Naive B cell (primary cell): Measurements from ENCODE around the gene GALNT9. TPM values are rescaled to one million over a fixed set of nuclear protein-coding genes. Genes with fewer than 3 reads are reported as not detected.
A peak's percentile ranks its signal among the peaks of the same experiment; 100 is the strongest.

ENCODE experiments used
- ATAC-seq, 2 donors: fragments of 150-1000 bp; cut with Tn5 transposase; 2 replicates each; pipeline ENCODE4 v1.10.0; 2021; ENCODE audit warnings: low read depth in 2 of 2, mild to moderate bottlenecking in 2 of 2, moderate library complexity in 2 of 2
- DNase-seq: peaks from one replicate; pipeline ENCODE4 v3.0.0; 2022
- H3K27ac Mint-ChIP-seq, 6 donors: one replicate each; pipeline ENCODE4 v1.8.0; 2020 to 2022; ENCODE audit warnings: mild to moderate bottlenecking in 6 of 6, mixed read lengths in 6 of 6, moderate library complexity in 5 of 6, inconsistent platforms in 2 of 6
- H3K27me3 Mint-ChIP-seq, 3 donors: one replicate each; pipeline ENCODE4 v1.8.0; 2021 to 2022; ENCODE audit warnings: mixed read lengths in 3 of 3, mild to moderate bottlenecking in 1 of 3
- H3K36me3 Mint-ChIP-seq, 2 donors: one replicate each; pipeline ENCODE4 v1.8.0; 2020 to 2022; ENCODE audit warnings: mixed read lengths in 2 of 2, inconsistent platforms in 1 of 2, mild to moderate bottlenecking in 1 of 2
- H3K4me1 Mint-ChIP-seq, 3 donors: one replicate each; pipeline ENCODE4 v1.8.0; 2020 to 2022; ENCODE audit warnings: mixed read lengths in 3 of 3, inconsistent platforms in 1 of 3, mild to moderate bottlenecking in 1 of 3, moderate library complexity in 1 of 3
- H3K4me3 Mint-ChIP-seq, 8 donors: one replicate each; pipeline ENCODE4 v1.8.0; 2020 to 2022; ENCODE audit warnings: mild to moderate bottlenecking in 8 of 8, mixed read lengths in 8 of 8, moderate library complexity in 8 of 8, inconsistent platforms in 2 of 8
- H3K9me3 Mint-ChIP-seq, 7 donors: one replicate each; pipeline ENCODE4 v1.8.0; 2020 to 2022; ENCODE audit warnings: mixed read lengths in 7 of 7, mild to moderate bottlenecking in 5 of 7, inconsistent platforms in 2 of 7, moderate library complexity in 1 of 7
- polyA plus RNA-seq, 6 donors: library from polyadenylated mRNA; unstranded; fragments of 300-500 nt; fragmentation: Illumina TruSeq; gene quantifications; one replicate each; pipeline ENCODE4 v1.2.3, GENCODE V29; 2021; ENCODE audit warnings: low read depth in 6 of 6

Gene GALNT9
- polyA plus RNA-seq, 6 donors from 2014 or later, result 0.43 to 3.0 (median 0.74) TPM; not detected in 3

- no peak for ATAC-seq
- DNase-seq, result no peak
- Mint-ChIP-seq H3K9me3 (peaks cover 3 to 11% (median 7%) of the 10 kb centered on the region in 7 donors), H3K36me3 (peaks cover 0 to 7% of the 10 kb centered on the region in 2 donors), H3K27me3 (peaks cover 4 to 24% (median 12%) of the 10 kb centered on the region in 3 donors), H3K27ac (peak overlapping the region in 1 of 6 donors; percentile 69), H3K4me3 (no peak overlapping the region), H3K4me1 (peaks cover 5 to 11% (median 11%) of the 10 kb centered on the region in 3 donors)
Measured at GRCh38 chr12:132194056-132194455, 135.3 kb downstream of the GALNT9 start.

DNA sequence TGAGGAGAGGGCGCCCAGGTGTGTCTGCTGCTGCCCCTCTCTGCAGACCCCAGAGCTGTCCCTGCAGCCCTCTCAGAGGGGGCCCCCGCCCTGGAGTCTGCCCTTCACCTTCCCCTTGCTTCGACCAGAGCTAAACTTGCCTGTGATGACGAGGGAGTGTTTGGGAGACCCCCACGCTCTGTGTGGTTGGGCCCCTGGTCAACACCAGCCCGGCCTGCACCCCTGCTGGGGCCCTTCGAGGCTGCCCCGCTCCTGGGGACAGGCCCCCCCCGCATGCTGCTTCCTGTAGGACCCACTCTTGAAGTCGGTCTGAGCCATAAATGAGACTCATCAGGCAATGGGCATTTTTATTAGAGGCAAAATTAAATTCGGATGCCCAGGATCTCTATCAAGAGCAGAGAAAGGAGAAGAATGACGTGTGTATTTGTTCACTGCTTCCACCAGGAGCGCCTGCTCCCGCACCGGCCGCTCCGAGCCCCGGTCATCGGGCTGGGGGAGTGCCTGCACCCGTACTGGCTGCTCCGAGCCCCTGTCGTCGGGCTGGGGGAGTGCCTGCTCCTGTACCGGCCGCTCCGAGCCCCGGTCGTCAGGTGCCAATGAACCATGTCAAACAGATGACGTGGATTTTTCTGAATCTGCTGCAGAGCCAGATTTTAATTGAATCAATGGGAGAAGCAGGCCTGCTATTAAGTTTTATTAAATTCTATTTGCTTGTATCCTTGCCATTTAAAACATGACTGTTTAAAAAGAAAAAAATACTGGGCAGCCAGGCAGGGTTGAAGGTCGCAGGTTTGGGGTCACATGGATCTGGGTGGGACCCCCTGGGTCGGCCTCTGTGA is 137.5 kb downstream of the GALNT9 start:
- H3K27ac Mint-ChIP-seq, result no peak overlapping the region
- H3K4me3 Mint-ChIP-seq, result peak overlapping the region in 2 of 8 donors; percentile 40 to 84
- H3K4me1 Mint-ChIP-seq, result peaks cover 13 to 14% (median 14%) of the 10 kb centered on the region in 3 donors
- ATAC-seq, result no peak
- DNase-seq, result no peak
- H3K27me3 Mint-ChIP-seq, result peaks cover 4 to 26% (median 12%) of the 10 kb centered on the region in 3 donors
- peaks cover 0 to 7% of the 10 kb centered on the region in 2 donors for H3K36me3 Mint-ChIP-seq
- H3K9me3 Mint-ChIP-seq, result peaks cover 3 to 11% (median 7%) of the 10 kb centered on the region in 7 donors

DNA sequence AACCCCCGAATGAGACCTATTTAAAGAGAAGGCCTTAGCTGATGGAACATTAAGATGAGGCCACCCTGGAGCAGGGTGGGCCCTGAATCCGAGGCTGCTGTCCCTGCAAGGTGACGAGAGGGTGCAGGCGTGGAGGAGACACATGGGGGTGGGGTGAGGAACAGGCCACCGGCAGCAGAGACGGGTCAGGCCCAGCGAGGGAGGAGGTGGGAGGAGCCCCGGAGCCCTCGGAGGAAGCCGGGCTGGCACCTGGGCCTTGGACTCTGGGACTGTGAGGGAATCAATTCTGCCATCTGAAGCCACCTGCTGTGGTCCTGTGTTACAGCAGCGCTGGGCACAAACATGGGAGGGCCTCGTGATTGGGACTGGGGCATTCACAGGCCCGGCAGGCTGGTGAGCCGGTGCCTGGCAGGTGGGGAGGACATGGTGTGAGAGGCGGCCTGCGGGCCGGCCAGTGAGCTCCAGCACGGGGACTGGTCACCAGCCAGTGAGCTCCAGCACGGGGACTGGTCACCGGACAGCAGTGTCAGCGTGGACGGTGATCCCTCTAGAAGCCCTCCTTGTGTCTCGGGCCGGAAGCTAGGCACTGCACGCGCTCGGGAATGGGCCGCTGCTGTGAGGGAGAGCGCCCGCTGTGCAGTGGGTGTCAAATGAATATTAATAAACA is 138.4 kb downstream of the GALNT9 start:
- Mint-ChIP-seq H3K4me1 (peaks cover 14 to 21% (median 20%) of the 10 kb centered on the region in 3 donors), H3K27me3 (peaks cover 4 to 25% (median 12%) of the 10 kb centered on the region in 3 donors), H3K9me3 (peaks cover 5 to 14% (median 7%) of the 10 kb centered on the region in 7 donors), H3K36me3 (peaks cover 0 to 9% of the 10 kb centered on the region in 2 donors), H3K4me3 (peak overlapping the region in 7 of 8 donors; percentile 12 to 86 (median 66)), H3K27ac (no peak overlapping the region)
- DNase-seq, result no peak
- ATAC-seq, result no peak

DNA sequence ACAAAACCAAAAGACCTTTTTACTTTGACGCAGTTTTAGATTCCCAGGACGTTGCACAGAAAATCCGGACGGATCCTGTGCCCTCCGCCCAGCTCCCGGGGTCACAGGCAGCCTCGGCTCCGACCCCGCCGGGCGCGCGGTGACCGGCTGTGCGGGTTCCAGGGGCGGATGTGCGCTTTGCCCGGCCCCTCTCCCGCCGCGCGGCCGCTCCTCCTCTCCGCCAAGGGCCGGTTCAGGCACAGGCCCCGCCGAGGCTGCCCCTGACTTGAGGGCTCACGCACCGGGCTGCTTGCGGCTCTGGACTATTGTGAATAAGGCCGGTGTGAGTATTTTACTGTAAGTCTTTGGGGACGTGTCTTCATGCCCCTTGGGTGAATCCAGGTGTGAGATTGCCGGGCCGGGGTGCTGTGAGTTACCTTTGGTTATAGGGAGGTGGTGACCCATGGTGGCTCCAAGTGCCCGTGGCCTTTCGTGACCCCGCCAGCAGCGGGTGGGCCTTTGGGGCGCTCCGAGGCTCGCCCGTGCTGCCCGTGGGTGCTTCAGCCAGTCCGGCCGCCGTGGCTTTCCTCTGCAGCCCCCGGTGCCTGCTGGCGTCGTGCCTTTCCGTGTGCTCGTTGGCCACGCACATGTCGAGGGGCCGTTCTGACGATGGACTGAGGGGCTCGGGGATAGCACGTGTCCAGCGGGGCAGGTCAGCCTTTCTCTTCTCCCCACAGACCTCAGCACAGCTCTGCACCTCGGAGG is 139.2 kb downstream of the GALNT9 start:
- DNase-seq (no peak), ATAC-seq (peak; percentile 2 to 4)
- Mint-ChIP-seq H3K4me1 (peaks cover 14 to 21% (median 20%) of the 10 kb centered on the region in 3 donors), H3K27ac (peak overlapping the region in 5 of 6 donors; percentile 73 to 90 (median 76)), H3K36me3 (peaks cover 0 to 15% of the 10 kb centered on the region in 2 donors), H3K4me3 (peak overlapping the region; percentile 84 to 94 (median 88)), H3K27me3 (peaks cover 4 to 23% (median 12%) of the 10 kb centered on the region in 3 donors), H3K9me3 (peaks cover 6 to 20% (median 11%) of the 10 kb centered on the region in 7 donors)

DNA sequence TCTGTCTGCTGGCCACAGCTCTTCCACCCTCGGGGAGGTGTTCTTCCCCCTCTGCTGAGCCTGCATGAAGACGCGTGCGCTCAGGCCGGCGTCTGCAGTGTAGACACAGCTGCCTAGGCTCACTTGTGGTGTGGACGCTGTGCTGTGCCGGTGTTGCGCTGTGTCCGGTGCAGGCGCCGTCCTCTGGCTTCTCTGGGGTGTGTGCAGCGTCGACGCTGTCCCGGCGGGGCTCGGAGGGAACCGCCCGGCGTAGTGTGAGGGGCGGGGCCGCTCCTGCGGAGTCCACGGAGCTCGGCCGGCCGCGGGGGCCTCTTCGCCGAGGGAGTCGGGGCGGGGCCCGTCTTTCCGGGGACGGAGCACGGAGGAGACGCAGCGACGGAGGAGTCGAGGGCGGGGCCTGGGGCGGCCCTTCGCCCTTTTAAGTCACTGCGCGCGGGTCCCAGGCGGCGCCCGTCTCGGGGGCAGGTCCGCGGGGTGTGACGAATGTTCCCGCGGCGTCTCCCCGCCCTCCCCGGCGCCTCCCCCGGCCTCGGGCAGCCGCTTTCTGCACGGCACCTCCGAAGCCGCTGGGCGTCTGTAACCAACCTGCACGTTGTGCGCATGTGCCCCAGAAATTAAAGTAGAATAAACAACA is 139.9 kb downstream of the GALNT9 start:
- H3K9me3 Mint-ChIP-seq, result peaks cover 6 to 19% (median 11%) of the 10 kb centered on the region in 7 donors
- peak; percentile 80 for DNase-seq
- peak overlapping the region; percentile 84 to 94 (median 88) for H3K4me3 Mint-ChIP-seq
- peak; percentile 89 for ATAC-seq
- H3K27me3 Mint-ChIP-seq, result peaks cover 4 to 23% (median 12%) of the 10 kb centered on the region in 3 donors
- peak overlapping the region; percentile 75 to 90 (median 80) for H3K27ac Mint-ChIP-seq
- H3K36me3 Mint-ChIP-seq, result peaks cover 0 to 15% of the 10 kb centered on the region in 2 donors
- peaks cover 14 to 21% (median 20%) of the 10 kb centered on the region in 3 donors for H3K4me1 Mint-ChIP-seq

DNA sequence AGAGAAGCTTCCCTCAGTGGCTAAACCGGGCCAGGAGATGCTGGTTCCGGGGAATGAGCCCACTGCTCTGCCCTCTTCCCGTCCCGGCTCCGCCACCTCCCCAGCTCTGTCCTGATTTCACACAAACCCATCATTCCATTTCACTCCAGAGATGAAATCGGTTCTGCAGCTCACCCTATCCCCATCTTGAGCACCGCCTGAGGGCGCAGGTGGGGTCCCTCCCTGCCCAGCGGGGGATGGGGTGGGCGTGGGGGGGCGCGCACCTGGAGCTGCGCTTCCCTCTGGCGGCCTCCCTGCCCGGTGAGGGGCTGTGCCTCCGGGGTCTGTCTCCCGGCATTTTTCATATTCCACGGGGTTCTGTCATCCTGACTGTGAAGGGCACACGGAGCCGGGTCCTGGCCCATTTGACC is 140.5 kb downstream of the GALNT9 start:
- H3K4me1 Mint-ChIP-seq, result peaks cover 14 to 21% (median 20%) of the 10 kb centered on the region in 3 donors
- peak overlapping the region; percentile 84 to 93 (median 88) for H3K4me3 Mint-ChIP-seq
- ATAC-seq (no peak), DNase-seq (no peak)
- H3K9me3 Mint-ChIP-seq, result peaks cover 2 to 18% (median 13%) of the 10 kb centered on the region in 7 donors
- peaks cover 0 to 15% of the 10 kb centered on the region in 2 donors for H3K36me3 Mint-ChIP-seq
- H3K27ac Mint-ChIP-seq, result peak overlapping the region in 3 of 6 donors; percentile 75 to 86 (median 77)
- peaks cover 4 to 17% (median 8%) of the 10 kb centered on the region in 3 donors for H3K27me3 Mint-ChIP-seq

- H3K36me3 Mint-ChIP-seq, result peaks cover 0 to 12% of the 10 kb centered on the region in 2 donors
- peaks cover 2 to 14% (median 3%) of the 10 kb centered on the region in 3 donors for H3K27me3 Mint-ChIP-seq
- DNase-seq, result no peak
- H3K4me3 Mint-ChIP-seq, result peak overlapping the region in 6 of 8 donors; percentile 18 to 86 (median 58)
- H3K27ac Mint-ChIP-seq, result peak overlapping the region in 1 of 6 donors; percentile 53
- peaks cover 1 to 15% (median 12%) of the 10 kb centered on the region in 7 donors for H3K9me3 Mint-ChIP-seq
- peaks cover 14 to 21% (median 20%) of the 10 kb centered on the region in 3 donors for H3K4me1 Mint-ChIP-seq
- ATAC-seq, result no peak
Measured at GRCh38 chr12:132188451-132188901, 140.9 kb downstream of the GALNT9 start.

- Mint-ChIP-seq H3K9me3 (peaks cover 2 to 18% (median 10%) of the 10 kb centered on the region in 7 donors), H3K36me3 (peaks cover 0 to 14% of the 10 kb centered on the region in 2 donors), H3K27ac (no peak overlapping the region), H3K4me3 (peak overlapping the region; percentile 18 to 86 (median 52)), H3K4me1 (peaks cover 14 to 21% (median 20%) of the 10 kb centered on the region in 3 donors), H3K27me3 (peaks cover 0 to 16% (median 0%) of the 10 kb centered on the region in 3 donors)
- DNase-seq (no peak), ATAC-seq (no peak)
Measured at GRCh38 chr12:132187646-132188450, 141.5 kb downstream of the GALNT9 start.

- no peak for DNase-seq
- Mint-ChIP-seq H3K4me3 (peak overlapping the region in 7 of 8 donors; percentile 30 to 86 (median 56)), H3K4me1 (peaks cover 18 to 21% (median 20%) of the 10 kb centered on the region in 3 donors)
Measured at GRCh38 chr12:132186857-132187620, 142.3 kb downstream of the GALNT9 start.

GRCh38 chr12:132186208-132186856 is 143.1 kb downstream of the GALNT9 start:
- peak overlapping the region in 2 of 6 donors; percentile 44 to 60 for H3K27ac Mint-ChIP-seq
- DNase-seq (no peak), ATAC-seq (no peak)
- H3K36me3 Mint-ChIP-seq, result peaks cover 0 to 21% of the 10 kb centered on the region in 2 donors
- peak overlapping the region; percentile 18 to 85 (median 57) for H3K4me3 Mint-ChIP-seq
- peaks cover 19 to 21% (median 20%) of the 10 kb centered on the region in 3 donors for H3K4me1 Mint-ChIP-seq
- peaks cover 2 to 19% (median 10%) of the 10 kb centered on the region in 7 donors for H3K9me3 Mint-ChIP-seq
- peaks cover 0 to 21% (median 4%) of the 10 kb centered on the region in 3 donors for H3K27me3 Mint-ChIP-seq

More at GRCh38 chr12:132186857-132187620, 142.3 kb downstream of the GALNT9 start:
- peak overlapping the region in 1 of 6 donors; percentile 27 for H3K27ac Mint-ChIP-seq
- peaks cover 0 to 20% (median 0%) of the 10 kb centered on the region in 3 donors for H3K27me3 Mint-ChIP-seq
- peaks cover 0 to 21% of the 10 kb centered on the region in 2 donors for H3K36me3 Mint-ChIP-seq
- ATAC-seq, result no peak
- peaks cover 2 to 19% (median 10%) of the 10 kb centered on the region in 7 donors for H3K9me3 Mint-ChIP-seq
